SJCRH30 (cell line): ENCODE results near the gene SMAD5. TPM values are rescaled to one million over a fixed set of nuclear protein-coding genes. Genes with fewer than 3 reads are reported as not detected.

ENCODE experiments used
- DNase-seq, 2 experiments: peaks; one replicate each; pipeline ENCODE4 v3.0.0-alpha.2; 2015 to 2020
- H3K27ac ChIP-seq: fragments of 250-450 bp; sonication (Bioruptor Pico); 2 replicates; pipeline ENCODE4 v1.5.1; 2020; ENCODE audit warnings: mild to moderate bottlenecking, moderate library complexity
- H3K27me3 ChIP-seq: fragments of 250-450 bp; sonication (Bioruptor Pico); 2 replicates; pipeline ENCODE4 v1.5.1; 2020; ENCODE audit warnings: mild to moderate bottlenecking, moderate library complexity
- H3K36me3 ChIP-seq: fragments of 250-450 bp; sonication (Bioruptor Pico); 2 replicates; pipeline ENCODE4 v1.5.1; 2020; ENCODE audit warnings: mild to moderate bottlenecking, moderate library complexity
- H3K4me1 ChIP-seq: fragments of 250-450 bp; sonication (Bioruptor Pico); 2 replicates; pipeline ENCODE4 v1.5.1; 2020; ENCODE audit warnings: mild to moderate bottlenecking, moderate library complexity
- H3K4me3 ChIP-seq: fragments of 250-450 bp; sonication (Bioruptor Pico); 2 replicates; pipeline ENCODE4 v1.5.1; 2020; ENCODE audit warnings: mild to moderate bottlenecking, moderate library complexity
- H3K9me3 ChIP-seq: fragments of 250-450 bp; sonication (Bioruptor Pico); replicated peaks from 2 replicates; pipeline ENCODE4 v1.5.1; 2020; ENCODE audit warnings: mild to moderate bottlenecking, moderate library complexity
- total RNA-seq: library from RNA; depleted of rRNA; stranded (reverse); fragments of >200 nt; shearing (Covaris generic); gene quantifications from 2 replicates; pipeline ENCODE4 v1.2.3, GENCODE V29; 2014; rRNA removed

The SMAD5 gene
- total RNA-seq: 63.4 and 79.5 TPM in 2 replicates

DNA sequence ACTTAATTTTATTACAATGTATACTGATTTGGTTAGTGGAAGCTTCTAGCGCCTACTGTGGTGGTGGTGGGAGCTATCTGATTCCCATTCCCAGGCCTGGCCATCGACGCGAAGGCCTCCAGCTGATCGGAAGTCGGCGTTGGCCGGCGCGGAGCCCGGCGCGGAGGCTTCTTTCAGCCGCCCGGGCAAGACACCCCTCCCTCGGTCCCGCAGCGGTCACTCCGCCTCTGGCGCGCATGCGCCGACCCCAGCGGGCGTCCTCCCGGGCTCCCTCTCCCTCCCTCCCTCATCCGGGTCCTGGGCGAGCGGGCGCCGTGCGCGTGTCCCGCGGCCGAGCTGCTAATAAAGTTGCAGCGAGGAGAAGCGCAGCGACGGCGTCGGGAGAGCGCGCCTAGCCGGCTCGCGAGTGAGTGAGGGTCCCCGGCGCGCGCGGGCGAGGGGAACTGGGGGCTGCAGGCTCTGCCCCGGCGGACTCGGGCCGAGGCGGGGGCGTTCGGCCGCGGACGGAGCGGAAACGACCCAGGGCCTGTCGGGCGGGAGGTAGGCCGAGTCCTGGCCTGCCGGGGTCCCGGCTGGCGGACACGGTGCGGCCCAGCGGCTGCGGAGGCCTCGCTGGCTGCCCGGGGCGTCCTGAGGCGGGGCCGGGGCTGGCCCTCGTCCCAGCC lies at the start of gene SMAD5:
Gene SMAD5, plus strand, starts transcription at position 289 of the 665 bp plus-strand sequence. CDS start 20,916 bp downstream, outside the sequence.
- H3K4me3 ChIP-seq: peak within 1 kb of the TSS; percentile 85
- H3K36me3 ChIP-seq: 0 out of 2 replicates have a peak, but pooled peaks cover 2% of the 10 kb centered on the region
- H3K27me3 ChIP-seq: no peaks in the 10 kb centered on the region
- peaks cover 23% of the 10 kb centered on the region for H3K4me1 ChIP-seq
- H3K9me3 ChIP-seq: no peaks in the 10 kb centered on the region
- peak; percentile 96 to 97 for DNase-seq
- peak within 1 kb of the TSS; percentile 63 for H3K27ac ChIP-seq

DNA sequence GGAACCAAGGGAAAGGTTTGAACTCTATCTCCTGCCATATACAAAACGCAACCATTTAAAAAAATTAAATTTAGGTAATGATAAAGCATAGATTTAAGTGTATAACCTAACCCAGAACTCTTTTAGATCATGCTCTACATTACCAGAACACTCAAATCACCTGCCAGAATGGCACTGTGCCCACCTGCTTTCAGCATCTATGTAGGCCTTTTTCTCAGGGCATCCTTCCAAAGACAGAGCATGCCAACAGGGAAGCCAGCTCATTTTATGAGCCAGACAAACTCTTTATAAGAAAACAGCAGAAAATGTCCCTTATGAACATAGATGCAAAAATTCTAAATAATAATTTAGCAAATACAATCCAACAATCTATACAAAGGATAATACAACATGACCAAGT lies 47.9 kb upstream of the SMAD5 start:
- peaks cover 5% of the 10 kb centered on the region; the same call in 1 of the 2 replicates for H3K4me1 ChIP-seq
- no peak for DNase-seq
- no peak overlapping the region for H3K4me3 ChIP-seq
- no peaks in the 10 kb centered on the region for H3K36me3 ChIP-seq
- no peaks in the 10 kb centered on the region for H3K9me3 ChIP-seq
- no peaks in the 10 kb centered on the region for H3K27me3 ChIP-seq
- H3K27ac ChIP-seq: no peak overlapping the region

DNA sequence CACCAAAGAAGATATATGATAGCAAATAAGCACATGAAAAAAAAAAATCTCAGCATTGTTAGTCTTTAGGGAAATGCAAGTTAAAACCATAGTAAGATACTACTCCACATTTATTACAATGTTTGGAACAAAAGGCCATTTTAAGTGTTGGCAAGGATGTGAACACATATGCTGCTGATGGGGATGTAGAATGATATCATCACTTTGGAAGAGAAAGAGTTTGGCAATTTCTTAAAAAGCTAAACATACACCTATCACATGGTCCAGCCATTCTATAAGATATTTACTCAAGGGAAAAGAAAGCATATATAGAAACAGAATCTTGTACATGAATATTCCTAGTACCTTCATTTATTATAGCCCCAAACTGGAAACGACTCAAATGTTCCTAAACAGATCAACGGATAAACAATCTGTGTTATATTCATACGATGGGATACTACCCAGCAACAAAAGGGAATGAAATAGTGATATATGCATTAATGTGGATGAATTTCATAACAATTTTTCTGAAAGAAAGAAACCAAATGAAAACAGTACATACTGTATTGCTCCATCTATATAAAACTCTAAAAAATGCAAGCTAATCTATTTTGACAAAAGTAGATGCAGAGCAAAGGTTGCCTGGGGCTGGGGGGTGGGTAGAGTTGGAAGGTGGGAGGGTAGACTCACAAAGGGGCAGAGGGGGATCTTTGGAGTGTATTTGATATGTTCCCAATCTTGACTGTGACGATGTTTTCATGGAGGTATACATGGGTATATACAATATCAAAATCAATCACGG lies 45.7 kb upstream of the SMAD5 start:
- Histone ChIP-seq H3K4me1 (peaks cover 3% of the 10 kb centered on the region; the same call in 1 of the 2 replicates), H3K9me3 (no peaks in the 10 kb centered on the region), H3K27ac (no peak overlapping the region), H3K36me3 (no peaks in the 10 kb centered on the region), H3K27me3 (no peaks in the 10 kb centered on the region), H3K4me3 (no peak overlapping the region)
- DNase-seq: no peak

DNA sequence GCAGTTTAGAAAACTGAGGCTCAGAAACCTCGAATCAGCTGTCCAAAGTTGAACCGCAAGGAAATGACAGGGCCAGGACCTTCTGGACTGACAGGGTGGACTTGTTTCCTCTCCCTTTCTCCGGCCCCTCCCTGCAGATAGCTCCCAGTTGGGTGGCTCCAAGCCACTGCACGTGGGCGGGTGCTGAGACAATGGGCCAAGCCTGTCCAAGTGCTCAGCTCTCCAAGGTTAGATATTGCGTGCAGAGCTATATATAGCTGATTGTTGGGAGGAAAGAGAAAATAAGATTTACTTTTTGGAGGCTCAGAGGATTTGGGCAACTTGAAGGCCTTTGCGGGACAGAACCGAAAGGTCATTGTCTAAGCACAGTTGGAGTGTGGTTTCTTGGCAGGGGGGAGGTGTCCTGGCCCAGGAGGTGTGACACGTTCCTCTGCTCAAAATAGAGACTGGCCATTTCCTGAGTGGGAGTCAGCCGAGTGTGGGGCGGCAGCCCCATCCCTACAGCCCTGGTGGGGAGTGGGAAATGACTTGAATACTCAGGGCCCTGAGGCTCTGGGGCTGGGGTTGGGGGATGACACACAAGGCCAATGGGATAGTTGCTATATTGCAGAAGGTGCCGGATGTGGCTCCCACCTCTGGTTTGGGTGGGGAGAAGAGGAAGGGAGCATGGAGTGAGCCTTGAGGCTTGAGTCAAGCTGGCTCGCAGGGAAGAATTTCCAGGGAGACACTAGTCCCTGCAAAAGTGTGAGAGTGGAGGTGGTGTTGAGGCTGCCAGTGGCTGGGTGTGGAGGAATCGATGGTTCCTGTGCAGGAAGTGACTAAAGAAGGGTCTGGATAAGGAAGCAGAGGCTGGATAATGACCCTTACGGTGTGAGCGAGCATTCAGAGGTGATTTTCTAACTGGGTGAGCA lies 44.4 kb upstream of the SMAD5 start:
- Histone ChIP-seq H3K4me1 (no peaks in the 10 kb centered on the region), H3K4me3 (no peak overlapping the region), H3K9me3 (no peaks in the 10 kb centered on the region), H3K27me3 (no peaks in the 10 kb centered on the region), H3K36me3 (no peaks in the 10 kb centered on the region), H3K27ac (no peak overlapping the region)
- DNase-seq: no peak

DNA sequence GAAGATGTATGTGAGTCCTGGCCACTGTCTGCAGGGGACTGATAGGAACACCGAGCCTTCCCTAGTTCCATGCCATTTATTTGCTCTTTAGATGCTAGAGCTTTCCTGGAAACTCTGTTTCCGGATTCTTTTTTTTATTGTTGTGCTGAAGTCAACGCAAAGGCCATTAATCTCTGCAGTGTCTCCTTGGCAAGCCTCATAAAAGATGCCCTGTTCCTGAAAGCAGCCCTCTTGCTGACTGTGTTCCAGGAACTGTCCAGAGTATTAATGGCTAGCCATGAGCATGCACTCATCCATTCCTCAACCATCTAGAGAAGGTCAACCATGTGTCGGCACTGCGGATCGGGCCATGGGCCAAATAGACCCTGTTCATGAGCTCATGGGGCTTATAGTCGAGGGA lies 42.9 kb upstream of the SMAD5 start:
- DNase-seq: no peak
- Histone ChIP-seq H3K27me3 (no peaks in the 10 kb centered on the region), H3K4me3 (no peak overlapping the region), H3K9me3 (no peaks in the 10 kb centered on the region), H3K36me3 (no peaks in the 10 kb centered on the region), H3K27ac (no peak overlapping the region), H3K4me1 (peaks cover 2% of the 10 kb centered on the region; the same call in 1 of the 2 replicates)

DNA sequence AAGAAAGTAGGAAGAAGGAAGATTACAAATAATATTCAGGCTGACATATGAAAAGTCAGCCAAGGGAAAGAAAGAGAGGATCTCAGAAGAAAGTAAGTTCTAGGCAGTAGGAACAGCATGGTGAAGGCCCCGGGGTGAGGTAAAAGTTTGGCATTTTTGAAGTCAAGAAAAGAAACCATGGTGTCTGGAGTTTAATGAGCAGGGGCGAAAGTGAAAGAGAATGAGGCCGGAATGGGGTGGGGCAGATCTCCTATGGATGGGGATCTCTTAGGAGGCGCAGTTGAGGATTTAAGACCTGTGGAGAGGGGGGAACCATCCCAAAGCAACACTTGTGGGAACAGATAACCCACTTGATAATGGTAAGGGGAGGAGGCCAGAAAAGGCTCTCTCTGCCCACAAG lies 42.3 kb upstream of the SMAD5 start:
- Histone ChIP-seq H3K27me3 (no peaks in the 10 kb centered on the region), H3K4me1 (peaks cover 7% of the 10 kb centered on the region; the same call in 1 of the 2 replicates), H3K36me3 (no peaks in the 10 kb centered on the region), H3K4me3 (no peak overlapping the region), H3K27ac (no peak overlapping the region), H3K9me3 (no peaks in the 10 kb centered on the region)
- no peak for DNase-seq

DNA sequence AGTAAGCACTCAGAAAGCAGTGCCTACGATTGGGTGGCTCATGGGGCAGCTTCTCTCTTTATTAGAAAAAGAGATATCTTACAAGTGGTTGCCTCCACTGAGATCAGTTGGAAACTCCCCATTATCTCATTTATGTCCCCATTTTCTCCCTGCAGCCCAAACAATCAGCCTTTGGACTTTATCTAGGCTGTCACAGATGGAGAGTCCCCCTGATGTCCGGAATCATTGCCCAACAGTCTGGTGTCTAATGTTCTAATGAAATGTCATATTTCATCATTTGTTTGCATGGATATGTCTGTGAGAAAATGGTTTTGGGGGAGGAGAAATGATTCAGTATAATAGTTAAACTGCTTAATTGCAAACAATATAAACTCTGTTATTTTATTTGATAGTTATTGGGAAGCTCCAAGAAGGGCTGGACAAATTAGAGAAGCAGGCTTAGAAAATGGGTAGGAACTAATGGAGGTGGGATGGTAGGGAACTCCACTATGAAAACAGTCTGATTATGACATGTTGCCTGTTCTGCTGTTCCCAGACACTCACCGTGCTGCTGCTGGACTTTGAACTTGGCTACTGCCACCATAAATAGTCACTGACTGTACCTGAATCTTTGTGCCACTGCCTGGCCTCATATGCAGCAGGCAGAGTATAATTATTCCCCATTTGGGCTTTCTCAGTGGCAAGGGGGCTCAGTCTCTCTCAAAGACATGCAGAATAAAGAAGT lies 38.3 kb upstream of the SMAD5 start:
- Histone ChIP-seq H3K9me3 (no peaks in the 10 kb centered on the region), H3K27ac (no peak overlapping the region), H3K4me1 (peaks cover 12% of the 10 kb centered on the region), H3K36me3 (no peaks in the 10 kb centered on the region), H3K27me3 (no peaks in the 10 kb centered on the region), H3K4me3 (no peak overlapping the region)
- no peak for DNase-seq

DNA sequence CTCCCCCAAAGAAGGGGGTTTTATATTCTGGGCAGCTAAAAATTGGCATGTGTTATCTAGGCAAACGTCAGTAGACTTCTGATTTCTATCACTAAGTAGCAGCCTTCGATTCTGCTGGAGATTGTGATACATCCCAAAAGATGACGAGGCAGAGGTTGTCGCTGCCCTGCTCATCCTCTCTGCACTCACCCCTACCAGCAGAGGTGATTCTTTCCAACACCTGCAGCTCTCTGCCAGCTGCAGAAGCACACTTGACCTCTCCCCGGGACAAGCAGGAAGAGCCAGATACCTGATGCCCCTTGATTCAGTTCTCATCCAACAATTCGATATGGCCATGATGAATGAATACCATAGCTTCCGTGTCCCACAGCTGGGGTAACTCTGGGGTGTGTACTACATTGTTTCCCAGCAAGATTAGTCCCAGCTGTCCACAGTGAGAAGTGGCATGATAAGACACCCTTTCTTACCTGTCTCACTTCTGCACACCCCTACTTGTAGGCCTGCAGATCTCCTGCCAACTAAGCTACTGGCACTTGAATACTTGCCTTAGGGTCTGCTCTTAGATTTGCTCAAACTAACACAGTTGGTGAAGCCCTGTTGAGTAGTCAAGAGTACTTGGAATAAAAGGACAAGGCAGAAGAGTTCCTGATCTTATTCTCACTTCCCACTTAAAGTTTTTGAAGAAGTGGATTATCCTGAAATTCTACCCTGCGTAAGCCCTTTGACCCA lies 37.6 kb upstream of the SMAD5 start:
- DNase-seq: peak in 1 of 2 experiments; percentile 51
- Histone ChIP-seq H3K36me3 (no peaks in the 10 kb centered on the region), H3K27me3 (no peaks in the 10 kb centered on the region), H3K4me3 (no peak overlapping the region), H3K9me3 (no peaks in the 10 kb centered on the region), H3K27ac (no peak overlapping the region), H3K4me1 (peaks cover 12% of the 10 kb centered on the region)

DNA sequence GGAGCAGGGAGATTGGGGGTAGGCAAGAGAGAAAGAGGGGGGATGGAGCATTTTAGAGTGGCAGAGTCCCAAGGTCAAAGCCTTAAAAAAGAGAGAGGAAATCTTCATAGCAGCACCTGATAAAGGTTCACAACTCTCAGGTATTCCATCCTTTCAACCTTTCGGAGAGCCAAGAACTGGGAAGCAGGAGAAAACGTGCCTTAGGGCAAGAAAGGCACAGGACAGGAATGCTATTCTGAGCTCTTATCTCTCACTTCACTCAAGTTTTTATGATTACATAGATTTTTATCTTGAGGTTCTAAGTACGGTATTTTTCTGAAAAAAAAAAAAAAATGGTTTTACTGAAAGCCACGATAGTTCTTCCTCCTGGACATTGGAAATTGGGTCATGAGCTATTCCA lies 34.5 kb upstream of the SMAD5 start:
- Histone ChIP-seq H3K4me3 (no peak overlapping the region), H3K27ac (no peak overlapping the region), H3K27me3 (no peaks in the 10 kb centered on the region), H3K36me3 (no peaks in the 10 kb centered on the region), H3K9me3 (no peaks in the 10 kb centered on the region), H3K4me1 (peaks cover 12% of the 10 kb centered on the region)
- DNase-seq: no peak

DNA sequence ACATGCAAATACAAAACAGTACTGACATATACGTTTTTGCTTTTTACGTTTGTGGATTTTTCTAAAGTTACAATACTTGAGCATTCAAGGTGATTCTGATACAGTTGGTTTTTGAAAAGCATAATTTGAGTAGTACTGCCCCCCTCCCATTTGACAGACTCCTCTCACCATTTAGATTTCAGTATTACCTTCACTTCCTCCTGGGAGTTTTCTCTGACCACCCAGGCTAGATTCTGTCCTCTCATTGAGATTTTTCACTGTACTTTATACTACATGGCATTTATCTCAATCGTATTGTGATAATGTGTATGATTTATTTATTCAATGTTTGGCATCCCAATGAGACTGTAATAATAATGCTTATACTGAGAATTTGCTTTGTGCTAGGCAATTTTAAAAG lies 32.8 kb upstream of the SMAD5 start:
- Histone ChIP-seq H3K27me3 (no peaks in the 10 kb centered on the region), H3K4me3 (no peak overlapping the region), H3K36me3 (no peaks in the 10 kb centered on the region), H3K27ac (no peak overlapping the region), H3K9me3 (no peaks in the 10 kb centered on the region), H3K4me1 (peaks cover 12% of the 10 kb centered on the region)
- DNase-seq: no peak

DNA sequence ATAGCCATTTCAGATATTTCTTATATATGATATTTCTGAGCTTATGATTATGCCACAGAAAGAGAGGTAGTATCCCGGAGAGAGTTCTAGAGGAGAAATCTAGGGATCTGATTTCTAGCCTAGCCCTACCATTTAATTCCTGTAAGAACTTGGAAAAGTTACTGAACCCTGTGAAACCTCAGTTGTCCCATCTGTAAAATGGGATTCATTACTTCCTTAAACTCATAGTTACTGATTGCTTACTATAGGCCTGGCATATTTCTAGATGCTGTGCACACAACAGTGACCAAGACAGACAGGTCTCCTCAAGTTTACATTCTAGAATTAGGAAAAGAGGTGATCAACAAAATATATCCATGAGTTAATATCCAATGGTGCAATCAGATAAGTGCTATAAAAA lies 30.8 kb upstream of the SMAD5 start:
- Histone ChIP-seq H3K4me3 (no peak overlapping the region), H3K27me3 (no peaks in the 10 kb centered on the region), H3K4me1 (peaks cover 3% of the 10 kb centered on the region; the same call in 1 of the 2 replicates), H3K36me3 (no peaks in the 10 kb centered on the region), H3K9me3 (no peaks in the 10 kb centered on the region), H3K27ac (no peak overlapping the region)
- DNase-seq: no peak

DNA sequence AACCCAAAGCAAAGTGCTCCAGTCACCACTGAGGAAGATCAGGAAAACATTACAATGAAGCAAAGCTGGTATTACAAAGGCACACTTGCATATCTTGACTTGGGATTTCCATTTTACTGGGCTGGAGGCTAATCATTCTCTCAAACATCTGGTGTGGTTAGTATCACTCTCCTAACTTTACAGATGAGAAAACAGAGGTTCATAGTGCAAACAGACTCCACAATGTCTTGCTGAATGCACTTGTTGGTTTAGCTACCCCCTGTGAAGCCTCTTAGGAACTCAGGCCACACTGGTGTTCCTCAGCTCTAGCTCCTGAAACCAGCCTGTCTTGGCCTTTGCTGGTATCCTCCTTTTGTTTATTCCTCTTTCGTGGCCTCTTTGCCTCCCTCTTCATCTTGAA lies 29.5 kb upstream of the SMAD5 start:
- H3K4me3 ChIP-seq: no peak overlapping the region
- no peak for DNase-seq
- H3K9me3 ChIP-seq: no peaks in the 10 kb centered on the region
- H3K27ac ChIP-seq: no peak overlapping the region
- no peaks in the 10 kb centered on the region for H3K27me3 ChIP-seq
- H3K36me3 ChIP-seq: no peaks in the 10 kb centered on the region
- peaks cover 3% of the 10 kb centered on the region; the same call in 1 of the 2 replicates for H3K4me1 ChIP-seq

DNA sequence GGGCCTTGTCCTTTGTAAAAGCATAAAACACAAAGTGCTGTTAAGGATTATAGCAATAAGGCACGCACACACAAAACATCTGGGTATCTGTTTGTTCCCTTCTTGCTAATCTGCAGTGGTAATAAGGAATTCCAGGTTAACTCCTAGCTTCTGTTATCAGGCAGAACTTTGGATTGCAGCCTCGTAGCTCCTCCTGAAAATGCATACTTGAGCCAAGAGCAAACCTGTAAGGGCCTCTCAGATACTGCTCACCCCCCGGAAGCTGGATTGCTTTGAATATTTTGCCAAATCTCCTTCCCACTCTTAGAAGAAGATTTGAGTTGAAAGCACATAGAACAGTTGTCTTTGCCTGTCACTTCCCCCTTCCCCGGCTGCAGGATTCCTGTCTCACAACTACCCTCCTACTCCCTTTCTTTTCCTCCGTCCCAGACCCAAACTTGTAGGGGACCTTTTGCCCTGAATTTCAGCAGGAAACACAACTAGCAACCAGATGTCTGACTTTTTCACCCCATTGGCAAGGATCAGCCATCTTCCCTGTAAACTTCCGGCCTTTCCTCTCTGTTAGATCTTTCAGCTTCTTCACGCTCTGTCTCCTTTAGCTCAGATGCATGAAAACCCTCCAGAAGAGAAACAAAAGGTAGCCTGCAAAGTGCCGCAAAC lies 28.2 kb upstream of the SMAD5 start:
- no peak overlapping the region for H3K27ac ChIP-seq
- H3K27me3 ChIP-seq: no peaks in the 10 kb centered on the region
- no peaks in the 10 kb centered on the region for H3K9me3 ChIP-seq
- peak; percentile 14 to 60 for DNase-seq
- H3K4me3 ChIP-seq: no peak overlapping the region
- peaks cover 3% of the 10 kb centered on the region; the same call in 1 of the 2 replicates for H3K4me1 ChIP-seq
- no peaks in the 10 kb centered on the region for H3K36me3 ChIP-seq
